ENCODE data around the gene COPZ2. TPM values are rescaled to one million over a fixed set of nuclear protein-coding genes. Genes with fewer than 3 reads are reported as not detected.

COPZ2 gene
- total and polyA plus RNA-seq, 9 of the 15 experiments (the other 6 are each of a cell fraction or from before 2014, with no cell fraction given): 0.22 to 0.49 TPM; not detected in 7

GRCh38 chr17:48047113-48047740, 9.6 kb upstream of the COPZ2 start (continued):
- TF ChIP-seq KAT7 (CRISPR knock-in tag; IDR thresholded peaks at IDR 0.05; ENCODE audit: borderline replicate concordance) (peak; percentile 86; the same call in 1 of the 2 replicates), ILF3 (IDR thresholded peaks at IDR 0.05; ENCODE audit: borderline replicate concordance) (peak; percentile 79; the same call in 1 of the 2 replicates), ZNF134 (CRISPR knock-in tag; conservative IDR thresholded peaks at IDR 0.05) (no peak), MEIS2 (IDR thresholded peaks at IDR 0.05; ENCODE audit: partially characterized antibody) (peak; percentile 58), BRD4 (IDR thresholded peaks at IDR 0.05) (0 out of 2 replicates have a peak, but pooled peaks have one; percentile 77), VEZF1 (CRISPR knock-in tag; IDR thresholded peaks at IDR 0.05) (peak; percentile 58; the same call in 1 of the 2 replicates), KAT8 (IDR thresholded peaks at IDR 0.05; ENCODE audit: low read depth) (peak; percentile 16; the same call in 1 of the 2 replicates), SMARCC2 (IDR thresholded peaks at IDR 0.05; ENCODE audit: low read depth) (peak; percentile 14; the same call in 1 of the 2 replicates), ZNF707 (CRISPR knock-in tag; conservative IDR thresholded peaks at IDR 0.05) (no peak), HMGXB4 (CRISPR knock-in tag; IDR thresholded peaks at IDR 0.05) (0 out of 2 replicates have a peak, but pooled peaks have one; percentile 69), ZNF239 (CRISPR knock-in tag; IDR thresholded peaks at IDR 0.05) (no peak), TRIM28 (IDR thresholded peaks at IDR 0.05) (0 out of 2 replicates have a peak, but pooled peaks have one; percentile 69), ARNT (IDR thresholded peaks at IDR 0.05) (0 out of 4 replicates have a peak, but pooled peaks of 1 of the 2 experiments have one; percentile 22), ZNF766 (CRISPR knock-in tag; conservative IDR thresholded peaks at IDR 0.05) (0 out of 2 replicates have a peak, but pooled peaks have one; percentile 4)
- TF ChIP-seq, protein P1, sequence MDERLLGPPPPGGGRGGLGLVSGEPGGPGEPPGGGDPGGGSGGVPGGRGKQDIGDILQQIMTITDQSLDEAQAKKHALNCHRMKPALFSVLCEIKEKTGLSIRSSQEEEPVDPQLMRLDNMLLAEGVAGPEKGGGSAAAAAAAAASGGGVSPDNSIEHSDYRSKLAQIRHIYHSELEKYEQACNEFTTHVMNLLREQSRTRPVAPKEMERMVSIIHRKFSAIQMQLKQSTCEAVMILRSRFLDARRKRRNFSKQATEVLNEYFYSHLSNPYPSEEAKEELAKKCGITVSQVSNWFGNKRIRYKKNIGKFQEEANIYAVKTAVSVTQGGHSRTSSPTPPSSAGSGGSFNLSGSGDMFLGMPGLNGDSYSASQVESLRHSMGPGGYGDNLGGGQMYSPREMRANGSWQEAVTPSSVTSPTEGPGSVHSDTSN (CRISPR knock-in tag; IDR thresholded peaks at IDR 0.05; ENCODE audit: low read depth): no peak
- TF ChIP-seq, protein P1 (tag; conservative IDR thresholded peaks at IDR 0.05; ENCODE audit: low read depth): 0 out of 2 replicates have a peak, but pooled peaks have one; percentile 28

Measured in K562 (cell line).